GM21360 (cell line): Measurements from ENCODE around the gene CELF1.
"Not testable (repeated sequence)": the region's sequence is repeated elsewhere in the genome, so short reads cannot be mapped to it uniquely, and the experiment has no call there.

Source experiments
- ATAC-seq: cut with Tn5 transposase; IDR thresholded peaks from one replicate; pipeline ENCODE4 v1.9.1; 2021; ENCODE audit warnings: mild to moderate bottlenecking, moderate library complexity; ENCODE audit not compliant: unreplicated experiment

The CELF1 gene

DNA sequence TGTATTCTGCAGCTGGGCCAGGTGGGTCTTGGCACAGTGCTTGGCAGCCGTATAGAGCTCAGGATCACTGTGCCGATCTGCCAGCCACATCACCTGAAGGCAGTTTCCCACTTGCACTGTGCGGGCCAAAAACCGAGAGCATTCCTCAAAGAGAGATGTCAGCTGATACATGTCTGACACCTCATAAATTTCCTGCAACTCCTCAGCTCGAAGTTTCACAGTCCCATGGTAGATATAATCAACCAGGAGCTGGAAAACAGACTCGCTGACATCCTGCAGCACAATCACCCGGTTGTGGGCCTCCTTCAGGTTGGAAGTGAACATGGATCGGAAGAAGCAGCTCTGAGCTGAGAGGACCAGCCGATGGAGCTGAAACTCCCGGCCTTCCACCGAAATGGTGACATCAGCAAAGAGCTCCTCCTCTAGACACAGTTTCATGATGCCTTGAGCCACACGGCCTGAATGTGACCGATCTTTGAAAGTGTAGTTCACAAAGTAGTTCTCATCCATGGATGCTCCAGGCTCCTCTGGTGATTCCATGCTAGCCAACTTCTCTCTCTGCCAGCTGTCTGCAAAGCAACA lies 24.6 kb upstream of the CELF1 start:
- ATAC-seq, result no peak

DNA sequence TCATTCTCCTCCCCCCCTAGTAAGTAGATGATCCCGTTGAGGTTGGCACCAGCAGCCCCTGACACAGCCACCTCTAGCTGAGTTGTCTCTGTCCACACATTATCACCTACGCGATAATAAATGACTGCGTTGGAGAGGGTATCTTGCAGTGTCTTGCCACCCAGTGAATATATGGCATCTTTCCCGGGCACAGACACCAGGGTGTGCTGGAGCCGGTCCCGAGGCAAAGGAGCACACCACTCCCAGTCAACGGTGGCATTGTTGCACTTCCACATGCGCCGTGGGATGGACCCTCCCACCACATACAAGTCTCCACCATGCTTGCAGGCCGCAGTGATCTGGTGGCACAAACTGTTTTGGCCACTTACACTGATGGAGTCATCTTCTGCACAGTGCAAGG lies 20.4 kb upstream of the CELF1 start:
- no peak for ATAC-seq

DNA sequence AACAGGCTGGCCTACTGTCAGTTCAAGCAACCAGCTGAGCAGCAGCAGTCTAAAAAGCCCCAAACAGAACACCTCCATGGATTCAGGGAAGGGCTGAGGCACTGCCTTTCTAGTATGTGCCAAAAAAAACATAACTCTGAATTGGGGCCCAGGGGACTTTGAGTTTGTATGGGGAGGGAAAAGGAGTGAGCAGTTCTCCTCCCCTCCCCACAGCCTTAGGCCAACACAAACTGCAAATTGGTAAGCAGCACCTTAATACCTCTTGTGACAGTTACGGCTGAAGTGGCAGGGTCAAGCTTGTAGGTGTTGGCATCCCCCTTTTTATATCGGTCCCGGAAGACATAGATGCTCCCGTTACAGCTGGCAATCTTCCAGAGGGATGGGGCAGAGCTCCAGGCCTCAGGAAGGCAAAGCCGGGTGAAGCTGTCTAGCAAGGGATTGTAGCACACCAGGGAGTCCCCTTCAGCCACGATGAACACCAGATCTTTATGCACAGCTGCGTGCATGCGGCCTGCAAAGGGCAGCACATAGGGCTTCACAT lies 19.9 kb upstream of the CELF1 start:
- no peak for ATAC-seq

DNA sequence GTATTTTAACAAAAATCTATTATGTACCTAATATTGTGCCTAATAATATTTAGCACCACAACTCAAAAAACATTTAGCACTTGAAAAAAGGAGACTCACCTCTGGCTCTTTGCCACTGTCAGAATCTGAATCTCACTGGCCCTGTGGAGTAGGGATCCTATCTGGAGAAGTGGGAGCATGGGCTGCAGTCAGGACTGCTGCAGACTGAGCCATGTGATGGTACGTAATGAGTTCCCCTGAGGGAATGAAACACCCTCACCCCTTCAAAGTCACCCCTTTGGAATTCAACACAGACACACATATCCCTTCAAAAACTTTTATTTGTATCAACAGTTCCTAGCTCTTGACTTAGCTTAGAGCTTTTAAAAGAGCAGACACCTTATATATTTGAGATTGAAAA lies 19.0 kb upstream of the CELF1 start:
- no peak for ATAC-seq

DNA sequence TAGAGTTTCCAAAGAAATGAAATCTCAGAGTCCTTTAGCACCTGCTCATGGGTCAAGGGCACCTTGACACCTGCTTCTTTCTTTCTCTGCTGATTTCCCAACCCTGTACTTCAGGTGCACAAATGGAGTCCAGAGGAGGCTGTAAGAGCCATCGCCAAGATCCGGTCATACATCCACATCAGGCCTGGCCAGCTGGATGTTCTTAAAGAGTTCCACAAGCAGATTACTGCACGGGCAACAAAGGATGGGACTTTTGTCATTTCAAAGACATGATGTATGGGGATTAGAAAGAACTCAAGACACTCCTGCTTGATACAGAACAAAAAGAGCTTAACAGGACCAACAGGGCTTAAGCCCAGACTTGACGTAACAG lies 18.4 kb upstream of the CELF1 start:
- ATAC-seq, result no peak

DNA sequence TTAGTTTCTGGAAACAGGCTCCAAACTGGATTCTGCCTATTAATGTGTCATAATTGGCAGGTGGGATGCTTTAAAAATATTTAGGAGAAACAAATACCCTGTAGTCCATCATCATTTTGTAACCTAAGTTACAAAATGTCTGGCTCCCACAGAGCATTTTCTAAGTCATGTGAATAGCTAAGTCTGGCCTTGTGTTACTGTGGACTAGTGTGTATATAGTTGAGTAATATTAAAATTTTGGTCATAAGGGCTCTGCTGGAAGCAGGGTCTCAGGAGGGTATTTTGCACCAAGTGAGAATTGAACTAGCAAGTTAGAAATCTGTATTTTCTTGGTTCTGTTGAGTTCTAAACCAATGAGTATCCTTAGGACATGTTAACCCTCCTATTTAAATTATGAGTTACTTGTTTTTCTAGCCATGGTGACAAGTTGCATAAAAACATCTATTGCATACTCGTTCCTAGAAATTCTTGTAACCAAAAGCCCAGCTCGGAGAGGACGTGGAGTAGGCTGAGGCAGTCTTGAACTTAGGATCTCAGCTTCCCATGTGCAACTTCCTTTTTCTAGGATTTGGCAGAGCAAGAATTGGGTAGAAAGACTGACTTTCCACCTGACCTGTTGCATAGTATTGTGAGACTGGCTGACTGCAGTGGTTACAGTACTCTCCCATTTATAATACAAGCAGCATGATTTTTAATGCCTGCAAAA lies 17.9 kb upstream of the CELF1 start:
- ATAC-seq, result no peak

DNA sequence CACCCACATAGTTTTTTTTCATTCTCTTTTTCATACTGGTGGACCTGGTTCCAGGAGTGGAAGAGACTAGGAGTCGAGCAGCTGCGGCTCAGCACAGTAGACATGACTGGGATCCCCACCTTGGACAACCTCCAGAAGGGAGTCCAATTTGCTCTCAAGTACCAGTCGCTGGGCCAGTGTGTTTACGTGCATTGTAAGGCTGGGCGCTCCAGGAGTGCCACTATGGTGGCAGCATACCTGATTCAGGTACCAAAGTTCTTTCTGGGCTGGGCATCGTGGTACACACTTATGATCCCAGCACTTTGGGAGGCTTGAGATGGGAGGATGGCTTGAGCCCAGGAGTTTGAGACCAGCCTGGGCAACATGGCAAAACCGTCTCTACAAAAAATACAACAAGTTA lies 16.7 kb upstream of the CELF1 start:
- no peak for ATAC-seq

DNA sequence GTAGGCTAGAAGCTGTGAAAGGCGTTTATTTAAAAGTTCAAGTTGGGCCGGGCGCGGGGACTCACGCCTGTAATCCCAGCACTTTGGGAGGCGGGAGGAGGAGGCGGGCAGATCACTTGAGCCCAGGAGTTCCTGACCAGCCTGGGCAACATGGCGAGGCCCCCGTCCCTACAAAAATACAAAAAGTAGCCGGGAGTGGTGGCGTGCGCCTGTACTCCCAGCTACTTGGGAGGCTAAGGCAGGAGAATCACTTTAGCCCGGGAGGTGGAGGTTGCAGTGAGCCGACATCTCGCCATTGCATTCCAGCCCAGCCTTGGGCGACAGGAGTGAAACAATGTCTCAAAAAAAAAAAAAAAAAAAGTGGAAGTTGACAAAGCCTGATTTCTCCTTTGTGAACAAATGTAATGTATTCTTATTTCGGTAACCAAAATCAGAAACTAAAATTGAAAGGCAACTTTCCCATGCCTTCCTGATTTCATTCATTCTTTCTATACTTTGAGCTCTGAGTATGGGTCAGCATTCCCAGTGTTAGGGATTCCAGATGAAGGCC lies 13.3 kb upstream of the CELF1 start:
- ATAC-seq, result no peak

DNA sequence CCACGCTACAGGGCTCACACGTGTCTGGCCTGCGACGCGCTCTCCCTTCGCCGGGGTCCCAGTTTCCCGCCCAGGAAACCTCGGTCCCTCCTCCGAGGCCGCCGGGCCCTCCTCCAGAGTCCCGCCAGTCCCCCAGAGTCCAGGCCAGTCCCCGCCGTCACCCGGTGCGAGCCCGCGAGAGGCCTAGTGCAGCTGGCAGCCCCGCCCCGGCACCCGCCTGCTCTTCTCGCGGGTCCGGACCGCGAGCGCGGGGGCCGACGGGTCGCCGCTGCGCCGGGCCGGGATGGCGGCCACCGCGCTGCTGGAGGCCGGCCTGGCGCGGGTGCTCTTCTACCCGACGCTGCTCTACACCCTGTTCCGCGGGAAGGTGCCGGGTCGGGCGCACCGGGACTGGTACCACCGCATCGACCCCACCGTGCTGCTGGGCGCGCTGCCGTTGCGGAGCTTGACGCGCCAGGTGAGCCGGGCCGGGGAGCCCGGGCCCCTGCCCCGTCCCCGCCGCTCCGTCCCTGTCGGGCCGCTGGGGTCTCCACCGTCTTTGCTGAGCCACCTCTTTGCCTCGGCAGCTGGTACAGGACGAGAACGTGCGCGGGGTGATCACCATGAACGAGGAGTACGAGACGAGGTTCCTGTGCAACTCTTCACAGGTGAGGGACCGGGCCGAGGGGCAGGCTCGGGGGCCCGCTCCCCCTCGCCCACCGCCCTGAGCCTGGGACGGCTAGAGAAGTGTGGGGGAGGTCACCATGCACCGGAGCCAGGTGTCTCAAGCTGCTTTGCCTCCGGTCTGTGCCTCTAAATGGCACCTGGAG lies 12.6 kb upstream of the CELF1 start, which contains the start of gene PTPMT1:
Gene PTPMT1, plus strand, starts transcription at position 260 of the 809 bp plus-strand sequence. Its CDS starts 24 bp downstream, at position 284.
- ATAC-seq, result peak; percentile 86

DNA sequence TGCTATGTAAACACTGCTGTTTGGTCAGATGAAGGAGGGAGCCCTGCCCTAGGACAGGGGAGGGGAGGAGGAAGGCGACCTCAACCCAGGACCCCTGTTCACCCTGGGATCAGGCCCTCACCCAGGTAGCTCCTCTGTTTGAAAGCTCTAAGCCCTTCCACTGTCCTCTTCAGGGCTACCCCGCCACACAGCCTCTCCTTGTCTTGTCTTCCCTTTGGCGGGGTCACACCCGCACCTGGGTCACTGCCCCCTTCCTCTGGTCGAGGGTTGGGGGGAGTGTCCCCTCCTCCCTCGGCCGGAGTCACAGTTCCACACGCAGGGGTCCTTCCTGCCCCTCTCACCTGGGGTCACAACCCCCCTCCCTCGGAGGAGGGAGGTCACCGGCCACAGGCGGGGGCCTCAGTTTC lies 12.0 kb upstream of the CELF1 start:
- peak; percentile 16 for ATAC-seq

DNA sequence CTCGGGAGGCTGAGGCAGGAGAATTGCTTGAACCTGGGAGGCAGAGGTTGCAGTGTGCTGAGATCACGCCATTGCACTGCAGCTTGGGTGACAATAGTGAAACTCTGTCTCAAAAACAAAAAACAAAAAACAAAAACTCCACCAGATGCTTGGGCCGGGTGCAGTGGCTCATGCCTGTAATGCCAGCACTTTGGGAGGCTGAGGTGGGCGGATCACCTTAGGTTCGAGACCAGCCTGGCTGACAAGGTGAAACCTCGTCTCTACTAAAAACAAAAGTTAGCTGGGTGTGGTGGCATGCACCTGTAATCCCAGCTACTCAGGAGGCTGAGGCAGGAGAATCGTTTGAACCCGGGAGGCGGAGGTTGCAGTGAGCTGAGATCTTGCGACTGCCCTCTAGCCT lies 11.4 kb upstream of the CELF1 start:
- ATAC-seq, result not testable (repeated sequence)

DNA sequence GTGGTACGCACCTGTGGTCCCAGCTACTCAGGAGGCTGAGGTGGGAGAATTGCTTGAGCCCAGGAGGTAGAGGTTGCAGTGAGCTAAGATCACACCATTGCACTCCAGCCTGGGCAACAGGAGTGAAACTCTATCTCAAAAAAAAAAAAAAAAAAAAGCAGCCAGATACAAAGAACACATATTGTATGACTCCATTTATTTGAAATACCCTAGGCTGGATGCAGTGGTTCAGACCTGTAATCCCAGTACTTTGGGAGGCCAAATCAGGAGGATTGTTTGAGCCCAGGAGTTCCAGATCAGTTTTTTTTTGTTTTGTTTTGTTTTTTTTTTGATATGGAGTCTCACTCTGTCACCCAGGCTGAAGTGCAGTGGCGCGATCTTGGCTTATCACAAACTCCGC lies 9.5 kb upstream of the CELF1 start:
- not testable (repeated sequence) for ATAC-seq

DNA sequence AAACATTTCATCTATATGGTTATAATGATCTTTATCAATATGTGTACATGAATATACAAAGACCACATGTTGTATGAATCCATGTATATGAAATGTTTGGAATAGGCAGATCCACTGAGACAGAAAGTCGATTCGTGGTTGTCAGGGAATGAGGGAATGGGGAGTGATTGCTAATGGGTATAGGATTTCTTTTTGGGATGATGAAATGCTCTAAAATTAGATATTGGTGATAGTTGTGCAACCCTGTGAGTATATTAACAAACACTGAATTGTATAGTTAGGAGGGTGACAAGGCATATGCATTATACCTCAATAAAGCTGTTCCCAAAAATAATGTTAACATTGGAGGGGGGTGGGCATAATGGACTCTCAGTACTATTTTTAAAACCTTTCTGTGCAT lies 7.5 kb upstream of the CELF1 start:
- no peak for ATAC-seq

DNA sequence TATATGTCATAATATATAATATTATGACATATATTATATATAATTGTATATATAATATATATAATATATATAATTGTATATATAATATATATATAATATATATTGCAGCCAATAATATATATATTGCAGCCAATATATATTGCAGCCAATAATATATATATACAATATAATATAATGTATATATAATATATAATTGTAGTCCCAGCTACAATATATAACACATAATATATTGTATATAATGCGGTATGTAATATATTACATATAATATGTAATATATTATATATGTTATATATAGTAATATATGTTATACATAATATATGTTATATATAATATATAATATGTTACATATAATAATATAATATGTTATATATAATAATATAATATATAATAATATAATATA lies 5.8 kb upstream of the CELF1 start:
- ATAC-seq, result no peak

DNA sequence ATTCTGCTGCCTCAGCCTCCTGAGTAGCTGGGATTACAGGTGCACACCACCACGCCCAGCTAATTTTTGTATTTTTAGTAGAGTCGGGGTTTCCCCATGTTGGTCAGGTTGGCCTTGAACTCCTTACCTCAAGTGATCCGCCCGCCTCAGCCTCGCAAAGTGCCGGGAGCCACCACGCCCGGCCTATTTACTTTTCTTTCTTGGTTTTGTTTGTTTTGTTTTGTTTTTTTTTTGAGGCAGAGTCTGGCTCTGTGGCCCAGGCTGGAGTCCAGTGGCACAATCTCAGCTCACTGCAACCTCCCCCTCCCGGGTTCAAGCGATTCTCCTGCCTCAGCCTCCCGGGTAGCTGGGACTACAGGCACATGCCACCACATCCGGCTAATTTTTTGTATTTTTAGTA lies 4.1 kb upstream of the CELF1 start:
- ATAC-seq, result not testable (repeated sequence)

DNA sequence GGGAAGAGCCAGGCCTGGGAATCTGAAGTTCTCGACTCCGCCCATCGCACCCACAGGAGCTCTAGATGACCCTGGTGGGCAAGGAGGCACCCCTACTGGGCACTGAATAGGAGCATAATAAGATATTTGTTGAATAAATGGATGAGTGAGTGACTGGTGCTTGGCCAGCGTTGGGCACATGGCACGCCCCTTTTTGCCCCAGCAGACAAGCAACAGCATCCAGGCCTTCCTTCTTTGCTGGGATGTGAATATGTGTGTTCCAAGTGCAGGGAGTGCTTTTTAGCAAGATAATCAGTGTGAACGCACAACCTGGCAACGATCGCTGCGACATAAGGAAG lies 443 bp upstream of the CELF1 start:
- peak; percentile 28 for ATAC-seq

DNA sequence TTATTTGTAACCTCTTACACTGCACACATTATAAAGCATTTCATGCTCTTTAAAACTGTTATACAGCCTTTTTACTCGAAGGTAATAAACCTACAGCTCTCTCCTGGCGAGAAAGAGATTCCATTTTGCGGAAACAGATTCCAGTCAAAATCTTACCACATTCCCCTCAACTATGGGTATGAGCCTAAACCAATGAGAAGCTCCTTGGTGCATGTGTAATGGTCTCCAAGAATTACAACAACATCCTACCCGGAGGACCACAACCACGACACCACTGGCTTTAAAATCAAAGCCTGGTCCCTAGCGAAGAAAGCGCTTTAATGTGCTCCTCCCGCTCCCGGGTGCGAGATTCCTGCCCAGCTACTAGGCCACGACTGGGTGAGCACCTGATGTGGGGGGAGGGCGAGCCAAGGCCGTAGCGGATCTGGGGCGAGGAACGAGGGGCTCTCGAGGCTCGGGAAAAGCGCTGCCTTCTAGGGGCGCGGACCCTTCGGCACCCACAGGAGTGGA lies 821 bp downstream of the CELF1 start:
- ATAC-seq, result no peak

DNA sequence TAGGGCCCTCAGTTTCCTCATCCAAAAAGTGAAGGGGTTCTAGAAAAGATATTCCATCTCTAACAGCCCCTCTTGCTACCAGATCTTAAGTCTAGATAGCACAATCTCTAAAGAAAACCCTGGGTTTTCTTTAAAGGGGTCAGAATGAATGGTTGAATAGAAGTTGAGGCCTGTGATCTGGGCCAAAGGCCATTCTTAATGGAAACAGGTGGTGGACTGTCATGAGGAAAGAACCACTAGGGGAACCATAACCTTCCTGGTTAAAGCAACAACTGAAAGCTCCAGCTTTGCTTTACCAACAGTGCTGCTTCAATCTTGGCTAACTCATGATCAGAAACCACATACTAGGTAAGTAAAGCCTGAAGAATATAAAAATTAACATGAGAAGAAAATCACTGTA lies 1.8 kb downstream of the CELF1 start:
- no peak for ATAC-seq

DNA sequence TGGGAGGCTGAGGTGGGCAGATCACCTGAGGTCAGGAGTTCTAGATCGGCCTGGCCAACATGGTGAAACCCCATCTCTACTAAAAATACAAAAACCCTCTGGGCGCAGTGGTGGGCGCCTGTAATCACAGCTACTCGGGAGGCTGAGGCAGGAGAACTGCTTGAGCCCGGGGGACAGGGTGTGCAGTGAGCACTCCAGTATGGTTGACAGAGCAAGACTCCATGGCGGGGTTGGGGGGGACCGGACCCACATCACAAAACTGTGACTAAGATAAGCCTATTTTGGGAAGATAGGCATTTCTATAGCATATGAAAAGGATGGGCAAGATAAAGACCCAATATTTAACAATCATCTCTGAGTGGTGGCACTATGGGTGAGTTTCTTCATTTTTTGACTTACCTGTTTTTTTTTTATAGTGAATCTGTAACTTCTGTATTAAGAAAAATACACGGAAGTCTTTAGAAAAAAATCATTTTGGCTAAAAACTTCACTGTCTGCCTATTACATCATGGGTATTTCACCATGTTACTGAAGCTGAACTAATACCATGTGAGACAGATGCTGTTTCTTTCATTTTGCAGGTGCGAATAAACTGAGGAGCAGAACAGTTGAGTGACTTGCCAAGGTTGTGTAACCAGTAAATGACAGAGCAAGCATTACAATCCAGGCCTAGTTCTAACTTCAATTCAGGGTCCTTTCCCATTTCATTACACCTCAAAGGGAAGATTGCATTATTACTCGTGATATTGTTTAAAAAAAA lies 2.5 kb downstream of the CELF1 start:
- no peak for ATAC-seq

DNA sequence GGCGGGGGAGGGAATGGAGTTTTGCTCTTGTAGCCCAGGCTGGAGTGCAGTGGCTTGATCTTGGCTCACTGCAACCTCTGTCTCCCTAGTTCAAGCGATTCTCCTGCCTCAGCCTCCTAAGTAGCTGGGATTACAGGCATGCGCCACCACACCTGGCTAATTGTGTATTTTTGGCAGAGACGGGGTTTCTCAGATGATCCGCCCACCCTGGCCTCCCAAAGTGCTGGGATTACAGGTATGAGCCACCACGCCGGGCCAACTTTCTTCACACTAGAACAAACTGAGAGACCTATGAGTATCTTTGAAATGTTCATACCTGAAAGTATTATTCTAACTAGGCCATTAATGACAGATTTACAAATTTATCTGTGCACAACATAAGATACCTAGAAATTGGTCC lies 6.7 kb downstream of the CELF1 start:
- ATAC-seq, result not testable (repeated sequence)

DNA sequence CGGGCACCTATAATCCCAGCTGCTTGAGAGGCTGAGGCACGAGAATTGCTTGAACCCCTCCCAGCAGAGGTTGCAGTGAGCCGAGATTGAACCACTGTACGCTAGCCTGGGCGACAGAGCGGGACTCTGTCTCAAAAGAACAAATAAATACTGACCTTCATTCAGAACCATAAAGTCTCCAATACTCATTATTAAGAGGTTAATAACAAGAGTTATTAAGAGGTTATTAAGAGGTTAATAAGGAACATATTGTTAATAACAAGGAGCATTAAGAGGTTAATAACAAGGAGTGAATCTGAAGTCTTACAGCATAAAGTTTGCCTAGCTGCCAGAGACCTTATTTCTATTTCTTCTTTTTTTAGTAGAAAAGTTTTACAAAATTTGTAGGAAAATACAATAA lies 7.6 kb downstream of the CELF1 start:
- ATAC-seq, result no peak
